Body of pancreas (tissue), 4 donors: ENCODE measurements around the gene TBC1D20.

Experiments
- POLR2A ChIP-seq, 3 donors: fragments of 450-650 bp; IDR thresholded peaks; one replicate each; pipeline ENCODE4 v1.6.1; 2016; ENCODE audit warnings: antibody characterized with exemption in 3 of 3, mild to moderate bottlenecking in 2 of 3
- TF ChIP-seq, protein P1 (sequence below), 7 experiments: fragments of 450-650 bp in 4 of 7; fragments of 200-600 bp in 3 of 7; sonication (generic) in 3 of 7; IDR thresholded peaks; one replicate each; pipeline ENCODE4 v1.5.1; 2016 to 2019; ENCODE audit warnings: antibody characterized with exemption in 7 of 7

GRCh38 chr20:469746-470490, 7.6 kb upstream of the TBC1D20 start:
- TF ChIP-seq, protein P1, sequence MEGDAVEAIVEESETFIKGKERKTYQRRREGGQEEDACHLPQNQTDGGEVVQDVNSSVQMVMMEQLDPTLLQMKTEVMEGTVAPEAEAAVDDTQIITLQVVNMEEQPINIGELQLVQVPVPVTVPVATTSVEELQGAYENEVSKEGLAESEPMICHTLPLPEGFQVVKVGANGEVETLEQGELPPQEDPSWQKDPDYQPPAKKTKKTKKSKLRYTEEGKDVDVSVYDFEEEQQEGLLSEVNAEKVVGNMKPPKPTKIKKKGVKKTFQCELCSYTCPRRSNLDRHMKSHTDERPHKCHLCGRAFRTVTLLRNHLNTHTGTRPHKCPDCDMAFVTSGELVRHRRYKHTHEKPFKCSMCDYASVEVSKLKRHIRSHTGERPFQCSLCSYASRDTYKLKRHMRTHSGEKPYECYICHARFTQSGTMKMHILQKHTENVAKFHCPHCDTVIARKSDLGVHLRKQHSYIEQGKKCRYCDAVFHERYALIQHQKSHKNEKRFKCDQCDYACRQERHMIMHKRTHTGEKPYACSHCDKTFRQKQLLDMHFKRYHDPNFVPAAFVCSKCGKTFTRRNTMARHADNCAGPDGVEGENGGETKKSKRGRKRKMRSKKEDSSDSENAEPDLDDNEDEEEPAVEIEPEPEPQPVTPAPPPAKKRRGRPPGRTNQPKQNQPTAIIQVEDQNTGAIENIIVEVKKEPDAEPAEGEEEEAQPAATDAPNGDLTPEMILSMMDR (IDR thresholded peaks at IDR 0.05) = no peak
- no peak for TF ChIP-seq POLR2A (IDR thresholded peaks at IDR 0.05)
